ENCODE measurements around the gene HOXC5.

DNA sequence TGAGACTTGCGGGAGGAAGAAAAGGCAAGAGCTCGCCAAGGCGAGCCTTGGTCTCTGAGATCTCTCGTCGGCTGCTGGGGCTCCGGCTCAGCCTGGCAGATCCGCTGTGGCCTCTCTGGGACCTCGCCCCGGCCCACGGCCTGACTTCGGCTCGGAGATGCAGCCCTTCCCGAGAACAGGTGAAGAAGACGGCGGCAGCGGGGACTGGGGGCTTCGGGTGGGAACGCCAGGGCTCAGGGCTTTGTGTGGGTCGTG is 38.9 kb upstream of the HOXC5 start:
- TF ChIP-seq EZH2phosphoT487 (IDR thresholded peaks at IDR 0.05; ENCODE audit: low read length) (no peak), EZH2 (optimal IDR thresholded peaks at IDR 0.05; ENCODE audit: low read depth, low read length) (no peak)
- TF ChIP-seq, protein P1, sequence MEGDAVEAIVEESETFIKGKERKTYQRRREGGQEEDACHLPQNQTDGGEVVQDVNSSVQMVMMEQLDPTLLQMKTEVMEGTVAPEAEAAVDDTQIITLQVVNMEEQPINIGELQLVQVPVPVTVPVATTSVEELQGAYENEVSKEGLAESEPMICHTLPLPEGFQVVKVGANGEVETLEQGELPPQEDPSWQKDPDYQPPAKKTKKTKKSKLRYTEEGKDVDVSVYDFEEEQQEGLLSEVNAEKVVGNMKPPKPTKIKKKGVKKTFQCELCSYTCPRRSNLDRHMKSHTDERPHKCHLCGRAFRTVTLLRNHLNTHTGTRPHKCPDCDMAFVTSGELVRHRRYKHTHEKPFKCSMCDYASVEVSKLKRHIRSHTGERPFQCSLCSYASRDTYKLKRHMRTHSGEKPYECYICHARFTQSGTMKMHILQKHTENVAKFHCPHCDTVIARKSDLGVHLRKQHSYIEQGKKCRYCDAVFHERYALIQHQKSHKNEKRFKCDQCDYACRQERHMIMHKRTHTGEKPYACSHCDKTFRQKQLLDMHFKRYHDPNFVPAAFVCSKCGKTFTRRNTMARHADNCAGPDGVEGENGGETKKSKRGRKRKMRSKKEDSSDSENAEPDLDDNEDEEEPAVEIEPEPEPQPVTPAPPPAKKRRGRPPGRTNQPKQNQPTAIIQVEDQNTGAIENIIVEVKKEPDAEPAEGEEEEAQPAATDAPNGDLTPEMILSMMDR (IDR thresholded peaks at IDR 0.05; ENCODE audit: low read length) = no peak
